SK-N-SH (cell line): ENCODE data around the gene AMIGO2. TPM values are rescaled to one million over a fixed set of nuclear protein-coding genes. Genes with fewer than 3 reads are reported as not detected.

Experiments
- CTCF ChIA-PET: fragments of 300-600, 350-600 bp; formaldehyde crosslinking; extraction: SDS; loops from one replicate; lab custom pipeline; 2021; lab: Yijun Ruan, JAX
- POLR2A ChIA-PET: fragments of 350-600 bp; sonication (Branson Sonifier 250); formaldehyde crosslinking; extraction: SDS; loops from one replicate; lab custom pipeline; 2020; ENCODE audit warnings: antibody characterized with exemption, inconsistent platforms; lab: Yijun Ruan, JAX
- DNase-seq: peaks from one replicate; pipeline ENCODE4 v3.0.0; 2012
- H2AFZ ChIP-seq: fragments of 200-600 bp; sonication (generic); 2 replicates; pipeline ENCODE4 v1.8.1; 2016; ENCODE audit warnings: antibody characterized with exemption, mild to moderate bottlenecking, low read depth
- H3F3A ChIP-seq: fragments of 200-600 bp; sonication (generic); replicated peaks from 2 replicates; pipeline ENCODE3; 2016; ENCODE audit warnings: antibody characterized with exemption, mild to moderate bottlenecking; ENCODE audit not compliant: insufficient read depth
- H3K27ac ChIP-seq, 2 experiments: fragments of 200-500 bp in 1 of 2; fragments of 200-600 bp in 1 of 2; sonication (Bioruptor generic) in 1 of 2; sonication (generic), shearing (Covaris generic) in 1 of 2; 2 replicates each; pipeline versions ENCODE4 v1.5.1 to v1.6.1; 2014 to 2016; ENCODE audit warnings: low read depth in 2 of 2, inconsistent platforms in 1 of 2, low read length in 1 of 2, mild to moderate bottlenecking in 1 of 2, mixed read lengths in 1 of 2
- H3K27me3 ChIP-seq: fragments of 200-600 bp; sonication (generic), shearing (Covaris generic); 2 replicates; pipeline ENCODE4 v1.6.1; 2016; ENCODE audit warnings: mixed run types; ENCODE audit not compliant: insufficient read depth
- H3K36me3 ChIP-seq, 2 experiments: fragments of 200-500 bp in 1 of 2; fragments of 200-600 bp in 1 of 2; sonication (Bioruptor generic) in 1 of 2; sonication (generic) in 1 of 2; replicated peaks in 1 of 2; 2 replicates each; pipeline versions ENCODE3 to v1.5.1; 2014 to 2016; ENCODE audit warnings: low read length in 1 of 2, mild to moderate bottlenecking in 1 of 2; ENCODE audit not compliant: insufficient read depth in 2 of 2, control insufficient read depth in 1 of 2
- H3K4me1 ChIP-seq, 2 experiments: fragments of 200-500 bp in 1 of 2; fragments of 200-600 bp in 1 of 2; sonication (Bioruptor generic) in 1 of 2; sonication (generic), shearing (Covaris generic) in 1 of 2; 2 replicates each; pipeline versions ENCODE4 v1.5.1 to v1.6.1; 2014 to 2016; ENCODE audit warnings: low read depth in 1 of 2, low read length in 1 of 2, mixed run types in 1 of 2; ENCODE audit not compliant: insufficient read depth in 2 of 2, control insufficient read depth in 1 of 2
- H3K4me2 ChIP-seq: fragments of 200-600 bp; sonication (generic), shearing (Covaris generic); 2 replicates; pipeline ENCODE4 v1.6.1; 2017; ENCODE audit warnings: mixed run types
- H3K4me3 ChIP-seq, 2 experiments: fragments of 200-500 bp in 1 of 2; fragments of 200-600 bp in 1 of 2; sonication (Bioruptor generic) in 1 of 2; sonication (generic), shearing (Covaris generic) in 1 of 2; 2 replicates each; pipeline versions ENCODE4 v1.5.1 to v1.8.1; 2014 to 2016; ENCODE audit warnings: low read depth in 2 of 2, inconsistent platforms in 1 of 2, low read length in 1 of 2, mild to moderate bottlenecking in 1 of 2, mixed read lengths in 1 of 2, moderate library complexity in 1 of 2
- H3K79me2 ChIP-seq: fragments of 200-600 bp; sonication (generic); 2 replicates; pipeline ENCODE4 v1.8.1; 2017; ENCODE audit warnings: mild to moderate bottlenecking; ENCODE audit not compliant: insufficient read depth
- H3K9ac ChIP-seq: fragments of 200-600 bp; sonication (generic); 2 replicates; pipeline ENCODE4 v1.6.1; 2017; ENCODE audit warnings: mixed run types
- H3K9me2 ChIP-seq: fragments of 200-600 bp; sonication (generic); 2 replicates; pipeline ENCODE4 v1.6.1; 2017; ENCODE audit warnings: mixed run types
- H3K9me3 ChIP-seq: fragments of 200-600 bp; sonication (generic); 2 replicates; pipeline ENCODE4 v1.6.1; 2017; ENCODE audit warnings: mixed run types, mild to moderate bottlenecking, moderate library complexity
- H4K20me1 ChIP-seq: fragments of 200-600 bp; sonication (generic); 2 replicates; pipeline ENCODE4 v1.6.1; 2017; ENCODE audit warnings: mild to moderate bottlenecking, mixed run types; ENCODE audit not compliant: insufficient read depth
- CHD2 ChIP-seq: fragments of 150-350 bp; IDR thresholded peaks from 2 replicates; pipeline ENCODE4 v1.6.1; 2018; ENCODE audit warnings: low read length; ENCODE audit not compliant: partially characterized antibody
- CTCF ChIP-seq: fragments of 200-600 bp; sonication (generic); IDR thresholded peaks from 2 replicates; pipeline ENCODE4 v1.6.1; 2017; ENCODE audit warnings: antibody characterized with exemption, mild to moderate bottlenecking, moderate library complexity
- EP300 ChIP-seq, 2 experiments: IDR thresholded peaks; 2 replicates each; pipeline versions ENCODE4 v1.4.0 to v1.6.1; 2012; ENCODE audit warnings: borderline replicate concordance in 1 of 2, low read depth in 1 of 2, low read length in 1 of 2
- EZH2phosphoT487 ChIP-seq: fragments of 200-600 bp; sonication (generic); IDR thresholded peaks from 2 replicates; pipeline ENCODE4 v1.6.1; 2017; ENCODE audit warnings: low read depth, mixed run types, mild to moderate bottlenecking, antibody characterized with exemption, moderate library complexity, borderline replicate concordance
- FOSL2 ChIP-seq: IDR thresholded peaks from 2 replicates; pipeline ENCODE4 v1.4.0; 2012; ENCODE audit warnings: low read depth, mild to moderate bottlenecking, moderate library complexity, borderline replicate concordance
- FOXM1 ChIP-seq: IDR thresholded peaks from 2 replicates; pipeline ENCODE4 v1.4.0; 2012; ENCODE audit warnings: low read depth, mild to moderate bottlenecking
- GABPA ChIP-seq: IDR thresholded peaks from 2 replicates; pipeline ENCODE4 v1.4.0; 2012; ENCODE audit warnings: low read depth, mild to moderate bottlenecking
- GATA2 ChIP-seq: sonication (generic); formaldehyde crosslinking; IDR thresholded peaks from 2 replicates; pipeline ENCODE4 v1.5.0; 2020; ENCODE audit warnings: mild to moderate bottlenecking, missing genetic modification reagents
- IRF3 ChIP-seq: fragments of 150-350 bp; IDR thresholded peaks from 2 replicates; pipeline ENCODE4 v1.6.1; 2016; ENCODE audit warnings: mild to moderate bottlenecking, low read depth, low read length
- JUND ChIP-seq: IDR thresholded peaks from 2 replicates; pipeline ENCODE4 v1.4.0; 2012
- POLR2AphosphoS5 ChIP-seq: IDR thresholded peaks from 2 replicates; pipeline ENCODE4 v1.6.1; 2012; ENCODE audit warnings: low read depth, low read length
- RAD21 ChIP-seq: IDR thresholded peaks from 2 replicates; pipeline ENCODE4 v1.6.1; 2012; ENCODE audit warnings: mild to moderate bottlenecking, low read length
- RCOR1 ChIP-seq: fragments of 150-350 bp; IDR thresholded peaks from 2 replicates; pipeline ENCODE4 v1.6.1; 2017; ENCODE audit warnings: antibody characterized with exemption, low read length
- REST ChIP-seq: IDR thresholded peaks from 2 replicates; pipeline ENCODE4 v1.6.1; 2012; ENCODE audit warnings: mild to moderate bottlenecking, low read depth, low read length, moderate library complexity
- RFX5 ChIP-seq: IDR thresholded peaks from 2 replicates; pipeline ENCODE4 v1.6.1; 2012; ENCODE audit warnings: mild to moderate bottlenecking, improper control_type of control experiment, low read length
- RXRA ChIP-seq: IDR thresholded peaks from 2 replicates; pipeline ENCODE4 v1.4.0; 2012; ENCODE audit warnings: low read depth, mild to moderate bottlenecking, borderline replicate concordance
- SMC3 ChIP-seq: IDR thresholded peaks from 2 replicates; pipeline ENCODE4 v1.6.1; 2012; ENCODE audit warnings: low read depth, low read length, improper control_type of control experiment
- TAF1 ChIP-seq: IDR thresholded peaks from 2 replicates; pipeline ENCODE4 v1.6.1; 2012; ENCODE audit warnings: low read depth, mild to moderate bottlenecking, low read length, moderate library complexity, borderline replicate concordance
- TCF12 ChIP-seq: IDR thresholded peaks from 2 replicates; pipeline ENCODE4 v1.4.0; 2012
- TEAD4 ChIP-seq: IDR thresholded peaks from 2 replicates; pipeline ENCODE4 v1.4.0; 2012; ENCODE audit warnings: mild to moderate bottlenecking, borderline replicate concordance; ENCODE audit not compliant: insufficient read depth
- YY1 ChIP-seq: IDR thresholded peaks from 2 replicates; pipeline ENCODE4 v1.4.0; 2012; ENCODE audit warnings: low read depth, mild to moderate bottlenecking
- WGBS: methylation state at CpG from one replicate; pipeline ENCODE4 v1.1.6; 2017; ENCODE audit warnings: low lambda C conversion rate; 5-methylcytosine and 5-hydroxymethylcytosine counted together
- polyA plus RNA-seq, 3 experiments: library from polyadenylated mRNA; depleted of rRNA; stranded (reverse); fragments of >200 nt; gene quantifications; 2 replicates each; pipeline ENCODE4 v1.2.3, GENCODE V29; 2012

The AMIGO2 gene
- polyA plus RNA-seq, 1 of the 3 experiments (the other 2 are of a cell fraction): 1.2 TPM

GRCh38 chr12:47032644-47033043, 47.1 kb downstream of the AMIGO2 start:
- Histone ChIP-seq H3K36me3 (no peaks in the 10 kb centered on the region), H3K79me2 (no peaks in the 10 kb centered on the region), H3K4me1 (no peaks in the 10 kb centered on the region), H3K4me2 (no peak overlapping the region), H3K4me3 (no peak overlapping the region), H2AFZ (no peak overlapping the region), H3K9me2 (no peaks in the 10 kb centered on the region), H3K9me3 (no peaks in the 10 kb centered on the region), H3K27me3 (peaks cover 7% of the 10 kb centered on the region; the same call in 1 of the 2 replicates), H3K9ac (no peak overlapping the region), H4K20me1 (no peaks in the 10 kb centered on the region), H3F3A (no peaks in the 10 kb centered on the region), H3K27ac (no peak overlapping the region)
- ChIA-PET POLR2A (no interaction called here), CTCF (interaction anchor here (0.6 to 2.5 kb wide), 16 partner anchors 8 to 697 kb away, joined by 3 to 12 read pairs (median 4); no protein-coding TSS in a partner anchor)
- 7% methylated on average over 1 of the region's 1 CpG for WGBS
- TF ChIP-seq SMC3 (peak; percentile 49), RAD21 (peak; percentile 70), CTCF (peak; percentile 74), RXRA (no peak), RCOR1 (no peak), IRF3 (no peak), TCF12 (no peak)
- peak; percentile 3 for DNase-seq

- Histone ChIP-seq H3K36me3 (no peaks in the 10 kb centered on the region), H3K9me2 (no peaks in the 10 kb centered on the region), H3K9me3 (no peaks in the 10 kb centered on the region), H4K20me1 (no peaks in the 10 kb centered on the region), H3K4me1 (no peaks in the 10 kb centered on the region), H3K27me3 (peaks cover 7% of the 10 kb centered on the region; the same call in 1 of the 2 replicates), H3K4me3 (no peak overlapping the region)
- no peak for DNase-seq
- CTCF ChIA-PET: no interaction called here
- TF ChIP-seq RAD21 (no peak), GATA2 (no peak), REST (no peak), RFX5 (no peak), EZH2phosphoT487 (no peak), EP300 (IDR thresholded peaks at IDR 0.05; ENCODE audit: borderline replicate concordance in 1 of 2, low read depth in 1 of 2, low read length in 1 of 2) (no peak), TEAD4 (no peak), FOXM1 (no peak), TAF1 (no peak), JUND (no peak), GABPA (no peak), CHD2 (no peak), POLR2AphosphoS5 (no peak), YY1 (no peak), FOSL2 (no peak)
- TF ChIP-seq, all 33 proteins: peak for 0
- POLR2A ChIA-PET: no interaction called here
- WGBS: 80% methylated on average over 2 of the region's 2 CpGs
- H3K79me2 ChIP-seq: no peaks in the 10 kb centered on the region
- H3F3A ChIP-seq: no peaks in the 10 kb centered on the region
- H2AFZ ChIP-seq: no peak overlapping the region
- H3K27ac ChIP-seq: no peak overlapping the region
- no peak overlapping the region for H3K4me2 ChIP-seq
- H3K9ac ChIP-seq: no peak overlapping the region
Observed at GRCh38 chr12:47029903-47030302, 49.9 kb downstream of the AMIGO2 start.
